ENCODE data around the gene ARL6IP5. TPM values are rescaled to one million over a fixed set of nuclear protein-coding genes. Genes with fewer than 3 reads are reported as not detected.

Gene ARL6IP5
- total and polyA plus RNA-seq, 7 donors = 36.6 to 181 (median 110) TPM

DNA sequence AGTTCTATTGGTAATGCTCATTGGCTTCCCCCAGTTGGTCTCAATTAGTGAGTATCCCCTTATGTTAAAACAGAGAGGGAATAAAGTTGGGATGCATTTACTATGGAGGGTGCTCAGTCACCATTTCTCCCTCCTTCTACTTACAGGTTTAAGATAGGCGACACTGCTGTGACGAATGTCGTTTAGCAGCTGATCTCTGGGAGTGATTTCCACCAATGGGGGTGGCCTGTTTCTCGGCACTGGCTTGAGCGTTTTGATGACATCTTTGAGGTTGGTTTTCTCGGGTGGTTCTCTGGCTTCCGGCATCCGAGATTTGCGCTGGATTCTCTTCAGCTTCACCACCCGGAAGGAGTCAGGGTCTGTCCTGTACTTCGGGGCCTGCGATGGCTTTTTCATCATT is 33.8 kb downstream of the ARL6IP5 start:
- Histone ChIP-seq H3K4me1 (no peaks in the 10 kb centered on the region), H3K27me3 (no peaks in the 10 kb centered on the region), H3K27ac (no peak overlapping the region), H3K4me3 (no peak overlapping the region), H3K36me3 (no peaks in the 10 kb centered on the region), H3K9me3 (no peaks in the 10 kb centered on the region)
- no peak for DNase-seq
- intact Hi-C loops (cut with DNase I) = no loop called here
- 96 to 97% methylated on average over 12 of the region's 12 CpGs for WGBS, 2 donors
- no peak for TF ChIP-seq EP300 (IDR thresholded peaks at IDR 0.05)

DNA sequence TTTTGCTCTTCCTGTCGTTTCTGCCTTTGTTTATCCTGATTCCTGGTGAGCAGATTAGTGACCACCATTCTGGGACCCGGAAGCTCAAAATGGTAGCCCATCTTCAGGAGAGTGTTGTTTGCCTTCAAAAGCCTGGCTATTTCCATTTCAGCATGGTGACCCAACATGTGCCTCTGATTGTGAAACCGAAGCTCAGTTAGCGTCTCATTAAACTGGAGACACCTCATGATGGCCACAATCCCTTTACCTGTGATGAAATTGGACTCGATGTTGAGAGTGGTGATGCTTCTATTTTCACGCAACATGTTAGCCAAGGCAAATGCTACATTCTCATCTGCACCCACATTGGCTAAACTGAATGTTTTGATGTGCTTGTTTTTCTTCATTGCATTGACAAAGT is 34.4 kb downstream of the ARL6IP5 start:
- Histone ChIP-seq H3K36me3 (no peaks in the 10 kb centered on the region), H3K27ac (no peak overlapping the region), H3K9me3 (no peaks in the 10 kb centered on the region), H3K4me1 (no peaks in the 10 kb centered on the region), H3K4me3 (no peak overlapping the region), H3K27me3 (no peaks in the 10 kb centered on the region)
- DNase-seq = no peak
- TF ChIP-seq POLR2AphosphoS5 (IDR thresholded peaks at IDR 0.05) = no peak
- TF ChIP-seq CTCF (IDR thresholded peaks at IDR 0.05) = no peak
- no peak for TF ChIP-seq POLR2A (IDR thresholded peaks at IDR 0.05)
- TF ChIP-seq EP300 (IDR thresholded peaks at IDR 0.05) = no peak
- intact Hi-C loops (cut with DNase I) = no loop called here
- WGBS, 2 donors = 94 to 96% methylated on average over 6 of the region's 6 CpGs

DNA sequence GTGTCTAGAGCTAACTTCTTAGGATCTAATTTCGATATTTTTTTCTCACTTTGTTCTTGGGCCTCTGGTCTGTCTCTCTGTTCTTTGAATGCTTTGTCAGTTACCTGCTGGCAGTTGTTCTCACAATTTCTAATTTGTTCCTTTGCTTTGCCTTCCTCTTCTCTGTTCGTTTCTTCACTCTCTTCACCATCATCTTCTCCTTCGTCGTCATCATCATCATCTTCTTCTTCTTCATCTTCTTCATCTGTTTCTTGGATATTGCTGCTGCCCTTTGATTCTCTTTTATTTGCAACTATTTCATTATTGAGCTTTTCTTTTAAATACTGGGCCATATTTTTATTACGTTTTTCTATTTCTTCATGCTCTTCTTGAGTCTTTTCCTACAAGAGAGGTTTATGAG is 34.9 kb downstream of the ARL6IP5 start:
- H3K27me3 ChIP-seq = no peaks in the 10 kb centered on the region
- H3K9me3 ChIP-seq = no peaks in the 10 kb centered on the region
- H3K4me1 ChIP-seq = no peaks in the 10 kb centered on the region
- no peak overlapping the region for H3K27ac ChIP-seq
- intact Hi-C loops (cut with DNase I) = no loop called here
- WGBS, 2 donors = 93 to 95% methylated on average over 5 of the region's 5 CpGs
- TF ChIP-seq EP300 (IDR thresholded peaks at IDR 0.05) (no peak), CTCF (IDR thresholded peaks at IDR 0.05) (no peak), POLR2AphosphoS5 (IDR thresholded peaks at IDR 0.05) (no peak), POLR2A (IDR thresholded peaks at IDR 0.05) (no peak)
- no peak for DNase-seq
- H3K4me3 ChIP-seq = no peak overlapping the region
- H3K36me3 ChIP-seq = no peaks in the 10 kb centered on the region

DNA sequence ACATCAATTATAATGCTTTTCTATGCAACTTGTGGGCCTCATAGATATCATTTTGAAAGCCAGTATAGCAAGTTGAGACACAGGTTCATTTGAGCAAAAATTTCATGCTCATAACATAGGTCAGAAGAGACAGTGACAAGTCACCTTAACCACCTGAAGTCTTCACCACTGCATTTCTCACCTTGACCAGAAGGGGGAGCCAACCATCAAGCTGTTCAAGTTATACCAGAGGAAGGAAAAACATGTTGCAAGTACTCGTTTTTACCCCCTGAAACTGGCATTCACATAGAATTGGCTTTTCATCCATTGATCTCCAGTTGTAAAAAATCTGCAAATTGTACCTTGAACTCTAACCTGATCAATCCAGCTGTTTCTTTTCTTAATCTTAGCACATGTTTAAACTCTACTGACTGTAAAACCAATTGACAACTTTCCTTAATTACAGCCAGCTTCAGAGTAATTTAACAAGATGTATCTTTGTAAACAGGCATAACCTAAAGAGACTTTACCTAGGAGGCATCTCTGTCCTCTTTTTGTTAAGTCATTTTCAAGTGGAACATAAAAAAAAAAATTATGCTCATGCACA is 36.2 kb downstream of the ARL6IP5 start:
- TF ChIP-seq EP300 (IDR thresholded peaks at IDR 0.05) = no peak
- TF ChIP-seq CTCF (IDR thresholded peaks at IDR 0.05) = peak; percentile 45 to 94 (median 77)
- Histone ChIP-seq H3K27ac (no peak overlapping the region), H3K36me3 (no peaks in the 10 kb centered on the region), H3K9me3 (no peaks in the 10 kb centered on the region), H3K27me3 (no peaks in the 10 kb centered on the region), H3K4me3 (no peak overlapping the region), H3K4me1 (no peaks in the 10 kb centered on the region)
- intact Hi-C loops (cut with DNase I) = no loop called here
- WGBS, 2 donors = 0 to 6% methylated on average over 1 of the region's 1 CpG
- peak; percentile 77 for DNase-seq

DNA sequence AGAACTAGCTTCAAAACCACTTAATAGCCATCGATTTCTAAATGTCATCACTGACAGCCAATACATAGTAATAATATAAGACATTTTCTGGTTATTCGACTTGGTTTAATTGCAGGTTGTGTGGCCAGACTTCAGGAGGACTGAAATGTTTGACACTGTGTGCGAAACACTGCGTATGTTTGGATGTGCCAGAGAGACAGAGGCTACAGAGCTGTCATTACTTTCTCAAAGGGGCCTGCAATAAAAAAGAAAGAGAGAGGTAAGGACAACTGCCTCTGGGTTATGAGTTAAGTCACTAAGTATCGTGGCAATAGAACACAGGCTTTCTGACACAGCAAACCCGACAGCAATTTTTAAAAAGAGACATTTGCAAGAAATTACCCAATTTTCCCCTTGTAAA is 36.8 kb downstream of the ARL6IP5 start:
- intact Hi-C loops (cut with DNase I) = no loop called here
- H3K27me3 ChIP-seq = no peaks in the 10 kb centered on the region
- TF ChIP-seq POLR2A (IDR thresholded peaks at IDR 0.05) = no peak
- no peak for TF ChIP-seq POLR2AphosphoS5 (IDR thresholded peaks at IDR 0.05)
- no peaks in the 10 kb centered on the region for H3K9me3 ChIP-seq
- 84 to 88% methylated on average over 6 of the region's 6 CpGs for WGBS, 2 donors
- H3K27ac ChIP-seq = no peak overlapping the region
- no peak overlapping the region for H3K4me3 ChIP-seq
- no peaks in the 10 kb centered on the region for H3K4me1 ChIP-seq
- no peak for DNase-seq
- H3K36me3 ChIP-seq = no peaks in the 10 kb centered on the region

- WGBS, 2 donors = 61 to 69% methylated on average over 8 of the region's 8 CpGs
- Histone ChIP-seq H3K27ac (peak overlapping the region in 1 of 4 donors; percentile 9), H3K4me3 (no peak overlapping the region)
These were observed 37.2 kb downstream of the ARL6IP5 start for GRCh38 chr3:69121950-69122349.

More at GRCh38 chr3:69121950-69122349, 37.2 kb downstream of the ARL6IP5 start:
- Histone ChIP-seq H3K36me3 (no peaks in the 10 kb centered on the region), H3K27me3 (no peaks in the 10 kb centered on the region), H3K4me1 (no peaks in the 10 kb centered on the region), H3K9me3 (no peaks in the 10 kb centered on the region)
- intact Hi-C loops (cut with DNase I) = no loop called here
- TF ChIP-seq EP300 (IDR thresholded peaks at IDR 0.05) (no peak), POLR2AphosphoS5 (IDR thresholded peaks at IDR 0.05) (no peak), POLR2A (IDR thresholded peaks at IDR 0.05) (no peak), CTCF (IDR thresholded peaks at IDR 0.05) (no peak)
- DNase-seq = no peak
